ENCODE data around the gene HYAL1. TPM values are rescaled to one million over a fixed set of nuclear protein-coding genes. Genes with fewer than 3 reads are reported as not detected.
"Not testable (repeated sequence)": the region's sequence is repeated elsewhere in the genome, so short reads cannot be mapped to it uniquely, and the experiment has no call there.

HYAL1 gene
- total and polyA plus RNA-seq, 8 donors: 3.1 to 11.7 (median 6.4) TPM

DNA sequence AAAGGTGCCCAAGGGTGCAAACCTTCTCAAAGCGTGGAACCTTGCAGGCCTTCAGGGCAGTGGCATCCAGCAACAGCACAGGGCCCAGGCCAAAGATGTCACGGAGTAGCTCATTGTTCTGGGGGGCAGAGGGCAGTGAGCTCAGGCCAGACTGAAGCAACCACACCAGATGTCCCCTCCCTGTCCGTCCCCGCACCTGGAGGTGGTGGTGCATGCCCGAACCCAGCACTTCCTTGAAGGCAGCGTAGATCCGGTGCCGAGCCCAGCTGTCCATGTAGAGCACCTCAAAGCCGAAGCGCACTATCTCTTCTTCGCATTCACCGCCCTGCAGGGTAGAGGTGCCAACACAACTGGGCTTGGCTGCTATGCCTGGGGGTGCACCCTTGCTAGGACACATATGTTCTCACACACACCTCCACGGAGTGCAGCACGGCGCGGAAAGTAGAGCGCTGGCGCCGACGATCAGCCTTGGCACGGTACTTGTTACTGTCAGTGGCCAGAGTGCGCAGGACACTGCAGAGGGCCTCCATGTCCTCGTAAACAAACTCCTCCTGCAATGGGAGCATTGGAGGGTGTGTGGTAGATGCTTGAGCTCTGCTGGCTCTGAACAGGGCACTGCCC, 14.9 kb downstream of the HYAL1 start:
- Histone ChIP-seq H3K36me3 (peaks cover 0 to 29% (median 18%) of the 10 kb centered on the region in 3 donors), H3K4me3 (no peak overlapping the region), H3K27ac (no peak overlapping the region), H3K4me1 (peaks cover 9 to 13% (median 9%) of the 10 kb centered on the region in 3 donors), H3K9me3 (no peaks in the 10 kb centered on the region), H3K27me3 (no peaks in the 10 kb centered on the region)
- FAIRE-seq: no peak
- ATAC-seq: no peak
- DNase-seq: peak in 4 of 6 donors; percentile 25 to 71 (median 42)
- TF ChIP-seq, protein P1, sequence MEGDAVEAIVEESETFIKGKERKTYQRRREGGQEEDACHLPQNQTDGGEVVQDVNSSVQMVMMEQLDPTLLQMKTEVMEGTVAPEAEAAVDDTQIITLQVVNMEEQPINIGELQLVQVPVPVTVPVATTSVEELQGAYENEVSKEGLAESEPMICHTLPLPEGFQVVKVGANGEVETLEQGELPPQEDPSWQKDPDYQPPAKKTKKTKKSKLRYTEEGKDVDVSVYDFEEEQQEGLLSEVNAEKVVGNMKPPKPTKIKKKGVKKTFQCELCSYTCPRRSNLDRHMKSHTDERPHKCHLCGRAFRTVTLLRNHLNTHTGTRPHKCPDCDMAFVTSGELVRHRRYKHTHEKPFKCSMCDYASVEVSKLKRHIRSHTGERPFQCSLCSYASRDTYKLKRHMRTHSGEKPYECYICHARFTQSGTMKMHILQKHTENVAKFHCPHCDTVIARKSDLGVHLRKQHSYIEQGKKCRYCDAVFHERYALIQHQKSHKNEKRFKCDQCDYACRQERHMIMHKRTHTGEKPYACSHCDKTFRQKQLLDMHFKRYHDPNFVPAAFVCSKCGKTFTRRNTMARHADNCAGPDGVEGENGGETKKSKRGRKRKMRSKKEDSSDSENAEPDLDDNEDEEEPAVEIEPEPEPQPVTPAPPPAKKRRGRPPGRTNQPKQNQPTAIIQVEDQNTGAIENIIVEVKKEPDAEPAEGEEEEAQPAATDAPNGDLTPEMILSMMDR (IDR thresholded peaks at IDR 0.05): no peak
- intact Hi-C loops (cut with DNase I): no loop called here
- 91 to 93% methylated on average over 23 of the region's 23 CpGs for WGBS, 2 donors

DNA sequence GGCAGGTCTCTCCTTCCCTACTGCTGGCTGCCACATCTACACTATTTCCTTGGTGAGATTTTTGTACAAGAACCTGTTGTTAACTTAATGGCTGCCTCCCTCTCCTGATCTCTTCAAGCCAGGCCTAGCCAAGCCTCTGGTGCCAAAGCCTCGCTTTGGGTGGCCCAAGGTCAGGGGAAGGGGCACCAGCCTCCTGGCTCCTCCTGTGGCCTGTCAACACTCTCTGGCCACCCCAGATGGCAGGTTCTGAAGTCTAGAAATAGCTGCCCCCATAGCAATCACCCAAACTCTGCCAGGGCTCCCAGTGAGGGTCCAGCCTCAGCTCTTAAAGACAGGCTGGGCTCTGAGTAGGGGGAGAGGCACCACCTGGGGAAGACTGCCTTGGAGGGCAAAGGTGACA, 16.1 kb downstream of the HYAL1 start:
- H3K27ac ChIP-seq: no peak overlapping the region
- 75 to 83% methylated on average over 1 of the region's 1 CpG for WGBS, 2 donors
- no peaks in the 10 kb centered on the region for H3K27me3 ChIP-seq
- TF ChIP-seq, protein P1 (IDR thresholded peaks at IDR 0.05): no peak
- peaks cover 0 to 6% (median 0%) of the 10 kb centered on the region in 3 donors for H3K4me1 ChIP-seq
- DNase-seq (no peak), ATAC-seq (no peak), FAIRE-seq (no peak)
- H3K4me3 ChIP-seq: no peak overlapping the region
- intact Hi-C loops (cut with DNase I): no loop called here
- peaks cover 0 to 29% (median 18%) of the 10 kb centered on the region in 3 donors for H3K36me3 ChIP-seq
- H3K9me3 ChIP-seq: no peaks in the 10 kb centered on the region

- TF ChIP-seq, protein P1 (IDR thresholded peaks at IDR 0.05): no peak
- WGBS, 2 donors: 89 to 91% methylated on average over 26 to 28 of the region's 28 CpGs
- FAIRE-seq: no peak
- peak in 2 of 6 donors; percentile 28 to 42 for DNase-seq
- Histone ChIP-seq H3K9me3 (no peaks in the 10 kb centered on the region), H3K27me3 (no peaks in the 10 kb centered on the region), H3K4me3 (no peak overlapping the region), H3K4me1 (peaks cover 0 to 6% (median 0%) of the 10 kb centered on the region in 3 donors), H3K27ac (no peak overlapping the region), H3K36me3 (peaks cover 0 to 29% (median 18%) of the 10 kb centered on the region in 3 donors)
- no peak for ATAC-seq
- intact Hi-C loops (cut with DNase I): no loop called here
Measured at GRCh38 chr3:50286322-50287227, 16.8 kb downstream of the HYAL1 start.

GRCh38 chr3:50284121-50284520, 19.3 kb downstream of the HYAL1 start:
- WGBS, 2 donors: 86 to 89% methylated on average over 6 of the region's 6 CpGs
- H3K36me3 ChIP-seq: peaks cover 0 to 19% (median 11%) of the 10 kb centered on the region in 3 donors
- DNase-seq; H3K27me3 ChIP-seq; H3K9me3 ChIP-seq; FAIRE-seq; ATAC-seq; intact Hi-C loops (cut with DNase I); H3K4me3 ChIP-seq; H3K27ac ChIP-seq; H3K4me1 ChIP-seq: not testable (repeated sequence)

- intact Hi-C loops (cut with DNase I): no loop called here
- Histone ChIP-seq H3K36me3 (peaks cover 0 to 17% (median 5%) of the 10 kb centered on the region in 3 donors), H3K4me3 (no peak overlapping the region), H3K9me3 (no peaks in the 10 kb centered on the region), H3K4me1 (no peaks in the 10 kb centered on the region), H3K27ac (no peak overlapping the region), H3K27me3 (no peaks in the 10 kb centered on the region)
- no peak for FAIRE-seq
- no peak for DNase-seq
- ATAC-seq: no peak
- TF ChIP-seq, protein P1 (IDR thresholded peaks at IDR 0.05): no peak
- WGBS, 2 donors: 91 to 96% methylated on average over 7 to 8 of the region's 8 CpGs
Measured at GRCh38 chr3:50279255-50280016, 23.9 kb downstream of the HYAL1 start.

Data from pancreas (tissue), 10 donors.